ENCODE measurements around the gene GSTO1.

GSTO1 gene

GRCh38 chr10:104281694-104282093 lies 27.0 kb downstream of the GSTO1 start:
- DNase-seq (ENCODE audit: low read depth), result no peak

GRCh38 chr10:104284846-104285245 lies 30.2 kb downstream of the GSTO1 start:
- no peak for DNase-seq (ENCODE audit: low read depth)
- no peak overlapping the region for H3K4me3 ChIP-seq (ENCODE audit: control insufficient read depth, low read depth, low read length)
- no peak for TF ChIP-seq CTCF (IDR thresholded peaks at IDR 0.05; ENCODE audit: control insufficient read depth, insufficient read depth, low read depth, low read length, missing control alignments)

More at GRCh38 chr10:104281694-104282093, 27.0 kb downstream of the GSTO1 start:
- TF ChIP-seq CTCF (IDR thresholded peaks at IDR 0.05; ENCODE audit: control insufficient read depth, insufficient read depth, low read depth, low read length, missing control alignments), result no peak
- no peak overlapping the region for H3K4me3 ChIP-seq (ENCODE audit: control insufficient read depth, low read depth, low read length)

- H3K4me3 ChIP-seq (ENCODE audit: control insufficient read depth, low read depth, low read length), result no peak overlapping the region
- no peak for DNase-seq (ENCODE audit: low read depth)
- TF ChIP-seq CTCF (IDR thresholded peaks at IDR 0.05; ENCODE audit: control insufficient read depth, insufficient read depth, low read depth, low read length, missing control alignments), result no peak
Measured at GRCh38 chr10:104286939-104287338, 32.2 kb downstream of the GSTO1 start.

- no peak for TF ChIP-seq CTCF (IDR thresholded peaks at IDR 0.05; ENCODE audit: control insufficient read depth, insufficient read depth, low read depth, low read length, missing control alignments)
- no peak for DNase-seq (ENCODE audit: low read depth)
- no peak overlapping the region for H3K4me3 ChIP-seq (ENCODE audit: control insufficient read depth, low read depth, low read length)
Measured at GRCh38 chr10:104288355-104288754, 33.7 kb downstream of the GSTO1 start.

GRCh38 chr10:104291439-104291951 lies 36.8 kb downstream of the GSTO1 start:
- H3K4me3 ChIP-seq (ENCODE audit: control insufficient read depth, low read depth, low read length), result no peak overlapping the region
- no peak for DNase-seq (ENCODE audit: low read depth)
- peak; percentile 100 for TF ChIP-seq CTCF (IDR thresholded peaks at IDR 0.05; ENCODE audit: control insufficient read depth, insufficient read depth, low read depth, low read length, missing control alignments)

GRCh38 chr10:104293011-104293410 lies 38.3 kb downstream of the GSTO1 start:
- H3K4me3 ChIP-seq (ENCODE audit: control insufficient read depth, low read depth, low read length), result no peak overlapping the region
- DNase-seq (ENCODE audit: low read depth), result no peak
- no peak for TF ChIP-seq CTCF (IDR thresholded peaks at IDR 0.05; ENCODE audit: control insufficient read depth, insufficient read depth, low read depth, low read length, missing control alignments)
